GM21825 (cell line): ENCODE results near the gene NBAS.

Experiments
- ATAC-seq: cut with Tn5 transposase; IDR thresholded peaks from one replicate; pipeline ENCODE4 v1.9.1; 2021; ENCODE audit warnings: mild to moderate bottlenecking, moderate library complexity; ENCODE audit not compliant: unreplicated experiment

Gene NBAS

GRCh38 chr2:15560988-15561573 lies at the start of gene NBAS:
Gene NBAS, minus strand, starts transcription at chr2:15561334. Its CDS starts 30 bp downstream, at chr2:15561304.
- ATAC-seq = peak; percentile 80

GRCh38 chr2:15610430-15610952 lies 49.4 kb upstream of the NBAS start:
- ATAC-seq = no peak

- ATAC-seq = no peak
Measured at GRCh38 chr2:15609341-15610042, 48.4 kb upstream of the NBAS start.

- ATAC-seq = no peak
Measured at GRCh38 chr2:15608392-15608761, 47.2 kb upstream of the NBAS start.

GRCh38 chr2:15607709-15608391 lies 46.7 kb upstream of the NBAS start:
- ATAC-seq = no peak

- no peak for ATAC-seq
Measured at GRCh38 chr2:15606481-15607441, 45.6 kb upstream of the NBAS start.

- ATAC-seq = no peak
Measured at GRCh38 chr2:15605721-15606120, 44.6 kb upstream of the NBAS start.

- ATAC-seq = no peak
Measured at GRCh38 chr2:15603948-15604347, 42.8 kb upstream of the NBAS start.

- ATAC-seq = no peak
Measured at GRCh38 chr2:15603044-15603765, 42.1 kb upstream of the NBAS start.

GRCh38 chr2:15602393-15602792 lies 41.3 kb upstream of the NBAS start:
- no peak for ATAC-seq

GRCh38 chr2:15601681-15602080 lies 40.5 kb upstream of the NBAS start:
- no peak for ATAC-seq

GRCh38 chr2:15599994-15600393 lies 38.9 kb upstream of the NBAS start:
- ATAC-seq = no peak

- no peak for ATAC-seq
Measured at GRCh38 chr2:15596968-15597367, 35.8 kb upstream of the NBAS start.

GRCh38 chr2:15596350-15596749 lies 35.2 kb upstream of the NBAS start:
- ATAC-seq = no peak

- no peak for ATAC-seq
Measured at GRCh38 chr2:15595936-15596335, 34.8 kb upstream of the NBAS start.

- ATAC-seq = no peak
Measured at GRCh38 chr2:15595342-15595905, 34.3 kb upstream of the NBAS start.

- ATAC-seq = no peak
Measured at GRCh38 chr2:15594291-15595256, 33.4 kb upstream of the NBAS start.

GRCh38 chr2:15593327-15593705 lies 32.2 kb upstream of the NBAS start:
- no peak for ATAC-seq
